ENCODE results near the gene CATSPER2. TPM values are rescaled to one million over a fixed set of nuclear protein-coding genes. Genes with fewer than 3 reads are reported as not detected.
"Not testable (repeated sequence)": the region's sequence is repeated elsewhere in the genome, so short reads cannot be mapped to it uniquely, and the experiment has no call there.

Gene CATSPER2
- total RNA-seq, 4 donors from 2014 or later, result 4.9 to 58.1 (median 11.6) TPM

DNA sequence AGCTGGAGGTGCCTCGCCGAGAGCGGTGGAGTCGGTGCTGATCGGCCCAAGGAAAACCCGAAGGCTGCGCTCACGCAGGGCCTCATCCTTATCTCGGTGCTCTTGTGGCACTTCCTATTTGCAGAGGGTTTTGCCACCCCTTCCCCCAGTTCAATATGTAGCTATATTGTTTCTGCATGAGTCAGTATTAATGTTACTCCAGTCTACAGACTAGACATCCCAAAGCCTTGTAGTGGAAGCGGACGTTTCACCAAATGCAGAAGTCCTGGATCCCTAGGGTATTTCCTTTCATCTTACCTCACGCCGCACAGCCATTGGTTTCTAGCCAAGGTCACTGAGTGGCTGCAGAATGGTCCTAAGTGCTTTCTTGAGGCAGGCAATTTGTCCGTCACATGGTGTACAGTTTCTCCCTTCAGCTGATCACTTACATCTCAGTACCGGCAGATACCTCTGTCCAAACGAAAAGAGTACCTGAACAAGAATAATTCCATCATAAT is 834 bp upstream of the CATSPER2 start:
- in situ Hi-C loops (cut with MboI; ENCODE audit: low pct_ligation_motif_present in 1 of 4, low pct_unique_long_range_greater_than_20kb in 1 of 4, low sequenced_read_pairs in 3 of 4); intact Hi-C loops (cut with DNase I; ENCODE audit: low total_unique reads); H3K4me1 ChIP-seq; DNase-seq; H3K9me3 ChIP-seq; H3K27ac ChIP-seq; H3K36me3 ChIP-seq; H3K4me3 ChIP-seq; H3K27me3 ChIP-seq: not testable (repeated sequence)
- WGBS, 2 donors (ENCODE audit: low coverage in 1 of 2), result 86 to 97% methylated on average over 1 to 16 of the region's 16 CpGs

DNA sequence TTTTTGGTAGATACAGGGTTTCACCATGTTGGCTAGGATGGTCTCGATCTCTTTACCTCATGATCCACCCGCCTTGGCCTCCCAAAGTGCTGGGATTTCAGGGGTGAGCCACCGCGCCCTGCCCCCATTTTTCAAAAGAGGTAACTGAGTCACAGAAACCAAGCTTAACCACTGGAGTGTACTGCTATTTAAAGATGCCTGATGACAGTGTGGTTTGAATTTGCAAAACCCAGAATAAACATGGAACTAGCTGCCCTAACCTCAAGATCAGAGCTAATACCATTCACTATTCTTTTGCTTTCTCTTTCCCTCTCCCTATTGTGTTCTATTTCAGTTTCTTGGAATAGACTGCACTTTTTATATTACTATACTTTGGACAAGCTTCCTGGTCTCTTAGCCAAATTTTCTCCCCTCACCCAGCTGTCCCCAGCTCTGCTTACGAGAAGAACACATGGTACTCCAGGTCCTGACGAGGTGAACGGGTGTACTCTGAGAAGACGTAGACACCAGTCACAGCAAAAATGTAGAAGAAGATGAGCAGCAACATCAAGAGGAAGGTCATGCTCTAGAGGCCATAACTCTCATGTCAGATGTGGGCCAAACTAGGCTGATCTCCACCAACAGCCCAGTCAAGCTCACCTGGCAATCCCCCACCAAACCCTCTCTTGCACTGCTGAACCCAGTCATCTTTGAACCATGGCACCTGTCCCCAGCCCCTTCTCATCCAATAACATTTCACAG is 10.0 kb downstream of the CATSPER2 start:
- WGBS, 2 donors (ENCODE audit: low coverage in 1 of 2), result 78 to 85% methylated on average over 4 to 8 of the region's 8 CpGs
- in situ Hi-C loops (cut with MboI; ENCODE audit: low pct_ligation_motif_present in 1 of 4, low pct_unique_long_range_greater_than_20kb in 1 of 4, low sequenced_read_pairs in 3 of 4); DNase-seq; H3K4me3 ChIP-seq; intact Hi-C loops (cut with DNase I; ENCODE audit: low total_unique reads); H3K4me1 ChIP-seq; H3K36me3 ChIP-seq; H3K9me3 ChIP-seq; H3K27me3 ChIP-seq; H3K27ac ChIP-seq: not testable (repeated sequence)

DNA sequence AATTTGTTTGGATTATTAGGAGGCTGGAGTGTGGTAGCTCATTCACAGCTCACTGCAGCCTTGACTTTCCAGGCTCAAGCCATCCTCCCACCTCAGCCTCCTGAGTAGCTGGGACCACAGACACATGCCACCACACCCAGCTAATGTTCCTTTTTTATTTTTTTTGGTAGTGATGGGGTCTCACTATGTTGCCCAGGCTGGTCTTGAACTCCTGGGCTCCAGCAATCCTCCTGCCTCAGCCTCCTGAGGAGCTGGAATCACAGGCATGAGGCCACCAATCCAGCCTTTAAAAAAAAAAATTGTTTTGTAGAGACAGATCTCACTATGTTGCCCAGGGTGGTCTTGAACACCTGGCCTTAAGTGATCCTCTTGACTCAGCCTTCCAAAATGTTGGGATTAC is 21.7 kb downstream of the CATSPER2 start:
- intact Hi-C loops (cut with DNase I; ENCODE audit: low total_unique reads); in situ Hi-C loops (cut with MboI; ENCODE audit: low pct_ligation_motif_present in 1 of 4, low pct_unique_long_range_greater_than_20kb in 1 of 4, low sequenced_read_pairs in 3 of 4): not testable (repeated sequence)

DNA sequence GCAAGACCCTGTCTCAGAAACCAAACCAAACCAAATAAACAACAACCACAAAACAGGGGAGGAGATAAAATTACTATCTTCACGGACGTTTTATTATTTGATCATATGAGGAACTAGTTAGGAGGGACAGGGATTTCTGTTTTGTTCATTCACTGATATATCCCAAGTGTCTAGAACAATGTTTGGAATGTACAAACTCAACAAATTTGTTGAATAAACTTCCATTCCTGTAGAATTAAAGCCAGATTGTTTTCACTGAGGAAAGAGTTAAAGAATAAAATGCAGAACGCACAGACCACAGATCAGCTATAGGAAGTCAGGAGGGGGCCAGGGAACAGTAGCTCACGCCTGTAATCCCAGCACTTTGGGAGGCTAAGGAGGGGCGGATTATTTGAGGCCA is 23.5 kb downstream of the CATSPER2 start:
- Histone ChIP-seq H3K4me3 (no peak overlapping the region), H3K9me3 (no peaks in the 10 kb centered on the region), H3K27ac (no peak overlapping the region), H3K36me3 (no peaks in the 10 kb centered on the region), H3K4me1 (no peaks in the 10 kb centered on the region), H3K27me3 (peaks cover 6% of the 10 kb centered on the region)
- intact Hi-C loops (cut with DNase I; ENCODE audit: low total_unique reads), result no loop called here
- in situ Hi-C loops (cut with MboI; ENCODE audit: low pct_ligation_motif_present in 1 of 4, low pct_unique_long_range_greater_than_20kb in 1 of 4, low sequenced_read_pairs in 3 of 4), result no loop called here
- DNase-seq, result no peak
- TF ChIP-seq POLR2A (IDR thresholded peaks at IDR 0.05) (no peak), POLR2AphosphoS5 (IDR thresholded peaks at IDR 0.05) (no peak)
- TF ChIP-seq, protein P1, sequence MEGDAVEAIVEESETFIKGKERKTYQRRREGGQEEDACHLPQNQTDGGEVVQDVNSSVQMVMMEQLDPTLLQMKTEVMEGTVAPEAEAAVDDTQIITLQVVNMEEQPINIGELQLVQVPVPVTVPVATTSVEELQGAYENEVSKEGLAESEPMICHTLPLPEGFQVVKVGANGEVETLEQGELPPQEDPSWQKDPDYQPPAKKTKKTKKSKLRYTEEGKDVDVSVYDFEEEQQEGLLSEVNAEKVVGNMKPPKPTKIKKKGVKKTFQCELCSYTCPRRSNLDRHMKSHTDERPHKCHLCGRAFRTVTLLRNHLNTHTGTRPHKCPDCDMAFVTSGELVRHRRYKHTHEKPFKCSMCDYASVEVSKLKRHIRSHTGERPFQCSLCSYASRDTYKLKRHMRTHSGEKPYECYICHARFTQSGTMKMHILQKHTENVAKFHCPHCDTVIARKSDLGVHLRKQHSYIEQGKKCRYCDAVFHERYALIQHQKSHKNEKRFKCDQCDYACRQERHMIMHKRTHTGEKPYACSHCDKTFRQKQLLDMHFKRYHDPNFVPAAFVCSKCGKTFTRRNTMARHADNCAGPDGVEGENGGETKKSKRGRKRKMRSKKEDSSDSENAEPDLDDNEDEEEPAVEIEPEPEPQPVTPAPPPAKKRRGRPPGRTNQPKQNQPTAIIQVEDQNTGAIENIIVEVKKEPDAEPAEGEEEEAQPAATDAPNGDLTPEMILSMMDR (IDR thresholded peaks at IDR 0.05), result no peak
- WGBS, 2 donors (ENCODE audit: low coverage in 1 of 2), result 18 to 30% methylated on average over 5 of the region's 5 CpGs

More for the DNA sequence above, 21.7 kb downstream of the CATSPER2 start:
- not testable (repeated sequence) for DNase-seq, H3K27me3 ChIP-seq, H3K9me3 ChIP-seq, H3K4me1 ChIP-seq, H3K4me3 ChIP-seq, H3K27ac ChIP-seq, H3K36me3 ChIP-seq

DNA sequence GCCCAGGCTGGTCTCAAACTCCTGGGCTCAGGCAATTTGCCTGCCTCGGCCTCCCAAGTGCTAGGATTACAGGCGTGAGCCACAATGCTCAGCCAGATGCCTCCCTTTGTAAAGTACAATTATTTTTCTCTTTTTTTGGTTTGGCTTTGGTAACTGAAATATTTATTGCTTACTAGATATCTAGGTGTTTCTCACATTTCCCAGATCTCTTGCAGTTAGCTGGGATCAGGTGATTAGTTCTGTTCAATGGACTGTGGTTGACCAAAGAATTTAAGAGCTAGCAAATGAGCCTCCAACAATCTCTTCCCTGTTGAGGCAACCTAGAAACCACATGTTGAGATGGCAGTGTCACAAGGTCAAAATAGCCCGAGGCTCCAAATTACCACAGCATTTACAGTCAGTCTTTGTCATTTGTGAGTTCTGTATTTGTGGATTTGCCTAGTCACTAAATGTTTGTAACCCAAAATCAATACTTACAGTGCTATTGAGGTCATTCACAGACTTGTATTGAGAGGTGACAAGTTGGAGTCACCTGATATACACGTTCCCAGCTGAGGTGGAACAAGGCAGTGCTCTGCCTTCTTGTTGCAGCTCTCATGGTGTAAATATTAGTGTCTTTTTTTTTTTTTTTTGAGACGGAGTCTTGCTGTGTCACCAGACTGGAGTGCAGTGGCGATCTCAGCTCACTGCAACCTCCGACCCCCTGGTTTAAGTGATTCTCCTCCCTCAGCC is 26.4 kb downstream of the CATSPER2 start:
- H3K36me3 ChIP-seq; H3K9me3 ChIP-seq; in situ Hi-C loops (cut with MboI; ENCODE audit: low pct_ligation_motif_present in 1 of 4, low pct_unique_long_range_greater_than_20kb in 1 of 4, low sequenced_read_pairs in 3 of 4); intact Hi-C loops (cut with DNase I; ENCODE audit: low total_unique reads); H3K4me1 ChIP-seq; H3K27ac ChIP-seq; H3K4me3 ChIP-seq; DNase-seq: not testable (repeated sequence)
- 56 to 60% methylated on average over 1 to 6 of the region's 7 CpGs for WGBS, 2 donors (ENCODE audit: low coverage in 1 of 2)
- H3K27me3 ChIP-seq, result peaks cover 14% of the 10 kb centered on the region

DNA sequence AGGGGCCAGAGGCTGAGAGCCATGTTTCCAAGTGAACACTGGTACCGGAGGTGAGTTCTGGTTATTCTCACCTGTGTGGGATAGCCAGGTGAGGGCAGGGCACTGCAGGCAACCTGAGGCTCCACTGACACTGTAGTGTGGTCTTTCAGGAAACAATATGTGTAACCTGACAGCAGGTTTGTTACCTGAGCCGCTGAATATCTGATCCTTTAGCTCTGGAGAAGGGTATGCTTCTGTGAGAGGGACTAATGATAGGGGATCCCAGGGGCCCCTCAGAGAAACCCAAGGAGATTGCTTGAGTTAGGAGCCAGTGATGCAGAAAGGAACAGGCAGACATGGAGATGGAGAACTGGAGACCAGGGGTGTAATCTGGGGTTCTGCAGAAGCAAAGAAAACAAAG is 29.9 kb downstream of the CATSPER2 start, which contains the start of gene STRC:
Gene STRC, minus strand, starts transcription at position 101 of the 400 bp plus-strand sequence. Its CDS starts 78 bp downstream, at position 23.
- intact Hi-C loops (cut with DNase I; ENCODE audit: low total_unique reads); H3K27ac ChIP-seq; H3K4me3 ChIP-seq; DNase-seq; in situ Hi-C loops (cut with MboI; ENCODE audit: low pct_ligation_motif_present in 1 of 4, low pct_unique_long_range_greater_than_20kb in 1 of 4, low sequenced_read_pairs in 3 of 4); H3K9me3 ChIP-seq; H3K4me1 ChIP-seq; H3K36me3 ChIP-seq; H3K27me3 ChIP-seq: not testable (repeated sequence)
- no CpG with 5 or more reads among the region's 2 CpGs for WGBS, 2 donors (ENCODE audit: low coverage in 1 of 2)

DNA sequence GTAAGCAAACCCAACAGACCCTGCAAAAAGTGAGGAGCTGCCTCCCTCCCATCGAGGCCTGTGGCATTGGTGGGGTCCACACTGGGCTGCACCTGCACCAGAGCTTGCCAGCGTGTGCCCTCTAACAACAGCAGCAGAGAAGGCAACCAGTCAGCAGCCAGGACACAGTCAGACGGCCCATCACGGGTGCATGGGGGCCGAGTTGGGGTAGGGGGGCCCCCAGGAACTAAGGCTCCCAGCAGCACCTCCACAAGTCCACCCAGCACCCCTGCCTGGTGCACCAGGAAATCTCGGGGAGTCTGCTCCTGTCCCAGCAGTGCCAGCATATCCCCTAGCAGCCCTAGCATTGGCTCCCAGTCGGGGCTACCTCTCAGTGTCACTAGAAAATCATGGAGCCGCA is 30.9 kb downstream of the CATSPER2 start:
- H3K36me3 ChIP-seq; DNase-seq; H3K4me1 ChIP-seq; H3K9me3 ChIP-seq; intact Hi-C loops (cut with DNase I; ENCODE audit: low total_unique reads); H3K27me3 ChIP-seq; H3K4me3 ChIP-seq; in situ Hi-C loops (cut with MboI; ENCODE audit: low pct_ligation_motif_present in 1 of 4, low pct_unique_long_range_greater_than_20kb in 1 of 4, low sequenced_read_pairs in 3 of 4); H3K27ac ChIP-seq: not testable (repeated sequence)
- WGBS, 2 donors (ENCODE audit: low coverage in 1 of 2), result no CpG with 5 or more reads among the region's 8 CpGs

DNA sequence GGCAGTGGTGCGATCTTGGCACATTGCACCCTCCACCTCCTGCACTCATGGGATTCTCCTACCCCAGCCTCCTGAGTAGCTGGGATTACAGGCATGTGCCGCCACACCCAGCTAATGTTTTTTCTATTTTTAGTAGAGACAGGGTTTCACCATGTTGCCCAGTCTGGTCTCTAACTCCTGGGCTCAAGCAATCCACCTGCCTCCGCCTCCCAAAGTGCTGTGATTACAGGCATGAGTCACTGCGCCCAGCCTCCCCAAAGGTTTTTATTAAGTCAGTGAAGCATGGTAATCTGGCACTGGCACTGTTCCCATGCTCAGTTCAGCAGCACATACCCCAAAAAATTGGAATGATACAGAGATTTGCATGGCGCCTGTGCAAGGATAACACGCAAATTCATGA is 46.4 kb downstream of the CATSPER2 start:
- H3K36me3 ChIP-seq; H3K27ac ChIP-seq; H3K9me3 ChIP-seq; H3K4me3 ChIP-seq; intact Hi-C loops (cut with DNase I; ENCODE audit: low total_unique reads); in situ Hi-C loops (cut with MboI; ENCODE audit: low pct_ligation_motif_present in 1 of 4, low pct_unique_long_range_greater_than_20kb in 1 of 4, low sequenced_read_pairs in 3 of 4); H3K4me1 ChIP-seq; H3K27me3 ChIP-seq: not testable (repeated sequence)
- WGBS, 2 donors (ENCODE audit: low coverage in 1 of 2), result 62 to 80% methylated on average over 4 to 6 of the region's 6 CpGs
- DNase-seq, result peak; percentile 46

DNA sequence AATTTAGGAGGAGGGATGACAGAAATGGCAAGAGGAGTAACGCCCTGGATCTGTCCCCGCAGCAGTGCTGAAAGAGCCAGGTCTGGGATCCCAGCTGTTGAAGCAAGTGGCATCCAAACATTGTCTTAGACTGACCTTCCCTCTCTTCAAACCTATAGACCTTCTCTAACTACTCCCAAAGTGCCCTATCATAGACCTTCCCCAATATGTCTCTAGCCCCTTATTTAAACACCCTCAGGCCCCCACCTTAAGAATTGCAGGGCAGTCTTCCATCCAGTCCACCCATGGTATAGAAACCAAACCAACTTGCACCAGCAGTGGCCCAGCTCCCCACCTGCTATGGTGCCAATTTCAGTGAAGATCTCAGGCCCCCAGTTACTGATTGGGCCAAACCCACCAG is 48.4 kb downstream of the CATSPER2 start:
- H3K27me3 ChIP-seq; H3K36me3 ChIP-seq; in situ Hi-C loops (cut with MboI; ENCODE audit: low pct_ligation_motif_present in 1 of 4, low pct_unique_long_range_greater_than_20kb in 1 of 4, low sequenced_read_pairs in 3 of 4); DNase-seq; H3K27ac ChIP-seq; intact Hi-C loops (cut with DNase I; ENCODE audit: low total_unique reads); H3K4me3 ChIP-seq; H3K4me1 ChIP-seq; H3K9me3 ChIP-seq: not testable (repeated sequence)
- no CpG with 5 or more reads among the region's 2 CpGs for WGBS, 2 donors (ENCODE audit: low coverage in 1 of 2)

Data from transverse colon (tissue), 4 donors.